Vagina (tissue), 2 donors: ENCODE results near the gene SCN4A. TPM values are rescaled to one million over a fixed set of nuclear protein-coding genes. Genes with fewer than 3 reads are reported as not detected.

Source experiments
- DNase-seq, 2 donors: peaks; one replicate each; pipeline ENCODE4 v3.0.0-alpha.2; 2017; ENCODE audit errors: extremely low spot score in 2 of 2
- H3K27ac ChIP-seq: fragments of 200-600 bp; sonication (generic); one replicate; pipeline ENCODE4 v1.5.1; 2019
- H3K27me3 ChIP-seq: fragments of 200-600 bp; sonication (generic); one replicate; pipeline ENCODE4 v1.5.1; 2019
- H3K36me3 ChIP-seq, 2 donors: fragments of 200-600 bp; sonication (generic); one replicate each; pipeline ENCODE4 v1.5.1; 2017 to 2019
- H3K4me1 ChIP-seq: fragments of 200-600 bp; sonication (generic); one replicate; pipeline ENCODE4 v1.5.1; 2019
- H3K4me3 ChIP-seq, 2 donors: fragments of 200-600 bp; sonication (generic); 1 replicate in 1 of 2; 2 replicates in 1 of 2; pipeline ENCODE4 v1.5.1; 2016 to 2019
- H3K9me3 ChIP-seq: fragments of 200-600 bp; sonication (generic); one replicate; pipeline ENCODE4 v1.5.1; 2019
- POLR2A ChIP-seq, 2 donors: fragments of 450-650 bp; IDR thresholded peaks; one replicate each; pipeline ENCODE4 v1.6.1; 2017; ENCODE audit warnings: antibody characterized with exemption in 2 of 2, mild to moderate bottlenecking in 2 of 2, moderate library complexity in 2 of 2
- POLR2AphosphoS5 ChIP-seq, 2 donors: sonication (generic); formaldehyde crosslinking; IDR thresholded peaks; one replicate each; pipeline ENCODE4 v1.9.0; 2017; ENCODE audit warnings: antibody characterized with exemption in 2 of 2, mild to moderate bottlenecking in 2 of 2, low read depth in 1 of 2; ENCODE audit not compliant: insufficient read depth in 1 of 2
- intact Hi-C: fragments of 100-400 bp; cut with DNase I; formaldehyde crosslinking; loops from one replicate; pipeline ENCODE4 v1.15.1; 2023
- total RNA-seq: library from RNA; depleted of rRNA; stranded (reverse); fragments of >200 nt; gene quantifications from one replicate; pipeline ENCODE4 v1.2.3, GENCODE V29; 2016
- TF ChIP-seq, protein P1 (sequence below), 3 experiments: fragments of 450-650 bp in 2 of 3; fragments of 200-600 bp in 1 of 3; sonication (generic) in 1 of 3; IDR thresholded peaks; one replicate each; pipeline ENCODE4 v1.5.1; 2017 to 2019; ENCODE audit warnings: antibody characterized with exemption in 3 of 3, mild to moderate bottlenecking in 2 of 3, moderate library complexity in 2 of 3

Gene SCN4A
- total RNA-seq, 1 donor from 2014 or later, result 0.98 TPM

DNA sequence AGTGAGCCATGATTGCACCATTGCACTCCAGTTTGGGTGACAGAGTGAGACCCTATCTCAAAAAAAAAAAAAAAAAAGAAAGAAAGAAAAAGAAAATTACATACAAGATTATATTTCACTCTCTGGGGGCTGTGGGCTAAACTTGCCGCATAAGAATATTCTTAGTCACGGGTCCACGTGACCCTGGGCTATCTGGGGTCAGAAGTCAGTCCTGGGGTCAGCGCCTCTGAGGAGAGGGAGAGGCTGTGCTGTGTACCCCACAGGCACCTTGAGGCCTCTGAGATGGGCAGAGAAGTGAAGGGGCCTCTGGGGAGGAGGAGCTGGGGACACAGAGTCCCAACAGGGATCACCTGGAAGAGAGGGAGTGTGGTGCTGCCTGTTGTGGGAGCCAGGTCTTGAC lies 34.8 kb downstream of the SCN4A start:
- no peak overlapping the region for H3K27ac ChIP-seq
- H3K9me3 ChIP-seq, result no peaks in the 10 kb centered on the region
- no peak for TF ChIP-seq POLR2AphosphoS5 (IDR thresholded peaks at IDR 0.05; ENCODE audit: insufficient read depth in 1 of 2, low read depth in 1 of 2)
- TF ChIP-seq, protein P1, sequence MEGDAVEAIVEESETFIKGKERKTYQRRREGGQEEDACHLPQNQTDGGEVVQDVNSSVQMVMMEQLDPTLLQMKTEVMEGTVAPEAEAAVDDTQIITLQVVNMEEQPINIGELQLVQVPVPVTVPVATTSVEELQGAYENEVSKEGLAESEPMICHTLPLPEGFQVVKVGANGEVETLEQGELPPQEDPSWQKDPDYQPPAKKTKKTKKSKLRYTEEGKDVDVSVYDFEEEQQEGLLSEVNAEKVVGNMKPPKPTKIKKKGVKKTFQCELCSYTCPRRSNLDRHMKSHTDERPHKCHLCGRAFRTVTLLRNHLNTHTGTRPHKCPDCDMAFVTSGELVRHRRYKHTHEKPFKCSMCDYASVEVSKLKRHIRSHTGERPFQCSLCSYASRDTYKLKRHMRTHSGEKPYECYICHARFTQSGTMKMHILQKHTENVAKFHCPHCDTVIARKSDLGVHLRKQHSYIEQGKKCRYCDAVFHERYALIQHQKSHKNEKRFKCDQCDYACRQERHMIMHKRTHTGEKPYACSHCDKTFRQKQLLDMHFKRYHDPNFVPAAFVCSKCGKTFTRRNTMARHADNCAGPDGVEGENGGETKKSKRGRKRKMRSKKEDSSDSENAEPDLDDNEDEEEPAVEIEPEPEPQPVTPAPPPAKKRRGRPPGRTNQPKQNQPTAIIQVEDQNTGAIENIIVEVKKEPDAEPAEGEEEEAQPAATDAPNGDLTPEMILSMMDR (IDR thresholded peaks at IDR 0.05), result no peak
- TF ChIP-seq POLR2A (IDR thresholded peaks at IDR 0.05), result no peak
- no peaks in the 10 kb centered on the region for H3K36me3 ChIP-seq
- DNase-seq, result no peak
- no peaks in the 10 kb centered on the region for H3K27me3 ChIP-seq
- no peaks in the 10 kb centered on the region for H3K4me1 ChIP-seq
- no peak overlapping the region for H3K4me3 ChIP-seq
- intact Hi-C loops, result loop anchor here (5.0 kb wide), 1 partner anchor 1041 kb away; no protein-coding TSS in a partner anchor

DNA sequence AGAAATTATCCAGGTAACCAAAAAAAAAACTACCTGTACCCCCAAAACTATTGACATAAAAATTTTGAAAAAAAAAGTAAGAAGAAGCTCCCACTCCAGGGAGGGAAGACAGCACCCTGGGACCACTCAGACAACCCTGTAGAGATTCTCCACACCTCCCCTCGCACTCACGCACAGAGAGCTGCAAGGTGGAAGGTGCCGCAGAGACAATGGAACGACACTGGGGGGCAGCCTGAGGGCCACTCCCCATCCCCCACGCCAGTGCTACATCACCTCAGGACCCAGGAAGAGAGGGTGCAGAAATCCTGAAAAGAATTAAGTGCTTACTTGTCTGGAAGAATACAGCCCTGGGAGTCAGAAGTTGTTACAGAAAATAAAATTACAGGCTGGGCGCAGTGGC lies 35.4 kb downstream of the SCN4A start:
- Histone ChIP-seq H3K27ac (no peak overlapping the region), H3K36me3 (no peaks in the 10 kb centered on the region), H3K4me1 (no peaks in the 10 kb centered on the region), H3K4me3 (no peak overlapping the region), H3K27me3 (no peaks in the 10 kb centered on the region), H3K9me3 (no peaks in the 10 kb centered on the region)
- TF ChIP-seq POLR2A (IDR thresholded peaks at IDR 0.05), result no peak
- no peak for TF ChIP-seq POLR2AphosphoS5 (IDR thresholded peaks at IDR 0.05; ENCODE audit: insufficient read depth in 1 of 2, low read depth in 1 of 2)
- TF ChIP-seq, protein P1 (IDR thresholded peaks at IDR 0.05), result no peak
- intact Hi-C loops, result loop anchor here (5.0 kb wide), 1 partner anchor 1040 kb away; no protein-coding TSS in a partner anchor
- no peak for DNase-seq

DNA sequence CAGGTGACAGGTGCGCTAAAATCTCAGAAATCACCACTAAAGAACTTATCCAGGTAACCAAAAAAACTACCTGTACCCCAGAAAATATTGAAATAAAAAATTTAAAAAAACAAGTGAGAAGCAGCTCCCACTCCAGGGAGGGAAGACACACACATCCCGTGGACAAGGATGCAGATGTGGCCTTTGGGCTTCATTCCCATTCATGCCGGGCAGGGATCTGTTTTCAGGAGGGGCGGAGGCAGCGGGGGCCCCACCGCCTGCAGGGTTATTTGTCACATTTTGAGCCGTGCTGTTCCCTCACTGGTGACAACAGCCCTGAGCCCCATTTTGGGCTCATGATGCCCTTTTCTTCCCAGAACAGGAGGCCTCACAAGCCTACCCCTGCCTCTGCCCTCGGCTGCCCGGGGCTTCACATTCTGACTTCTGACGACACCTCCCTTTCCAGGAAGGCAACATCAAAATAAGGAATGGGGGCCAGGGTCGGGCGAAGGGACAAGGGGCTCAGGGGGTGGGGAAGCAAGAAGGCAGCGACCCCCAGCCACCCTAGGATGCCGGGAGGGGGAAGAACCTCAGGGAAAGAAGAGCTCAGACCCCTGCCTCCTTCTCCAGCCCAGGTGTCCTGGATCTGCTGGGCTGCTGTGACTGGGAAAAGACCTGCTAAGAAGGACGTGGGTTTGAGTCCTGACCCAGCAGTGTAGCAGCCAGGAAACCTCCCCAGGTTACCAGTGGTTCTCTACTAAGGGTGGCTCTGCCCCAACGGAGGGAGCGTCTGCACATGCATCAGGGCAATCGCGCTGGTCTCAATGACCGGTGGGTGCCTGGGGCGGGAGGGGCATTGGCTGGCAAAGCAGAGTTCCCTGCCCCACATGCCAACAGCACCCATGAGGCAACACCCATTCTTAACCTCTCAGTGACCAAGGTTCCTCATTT lies 38.3 kb downstream of the SCN4A start:
- no peaks in the 10 kb centered on the region for H3K9me3 ChIP-seq
- H3K4me3 ChIP-seq, result no peak overlapping the region
- no peak for DNase-seq
- H3K27me3 ChIP-seq, result no peaks in the 10 kb centered on the region
- intact Hi-C loops, result loop anchor here (5.0 kb wide), 1 partner anchor 1037 kb away; no protein-coding TSS in a partner anchor
- no peaks in the 10 kb centered on the region for H3K36me3 ChIP-seq
- TF ChIP-seq POLR2AphosphoS5 (IDR thresholded peaks at IDR 0.05; ENCODE audit: insufficient read depth in 1 of 2, low read depth in 1 of 2), result no peak
- TF ChIP-seq POLR2A (IDR thresholded peaks at IDR 0.05), result no peak
- TF ChIP-seq, protein P1 (IDR thresholded peaks at IDR 0.05), result no peak
- peaks cover 22% of the 10 kb centered on the region for H3K4me1 ChIP-seq
- H3K27ac ChIP-seq, result no peak overlapping the region

DNA sequence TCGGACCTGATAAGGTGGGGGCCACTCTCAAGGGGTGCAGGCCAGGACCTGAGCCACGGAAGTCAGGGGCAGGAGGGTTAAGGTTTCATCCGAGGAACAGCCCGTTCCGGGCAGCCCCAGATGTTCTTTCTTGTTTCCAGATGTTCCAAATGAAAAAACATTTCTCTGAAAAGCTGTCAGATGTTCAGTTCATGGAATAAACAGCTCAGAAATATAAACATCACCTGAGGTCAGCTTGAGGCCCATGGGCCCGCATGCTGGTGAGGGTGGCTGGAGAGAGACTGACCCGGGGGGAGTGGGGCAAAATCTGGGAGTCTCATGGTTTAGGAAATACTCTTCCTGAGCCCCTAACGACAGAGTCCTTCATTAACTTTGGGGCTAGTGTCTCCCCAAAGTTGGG lies 39.1 kb downstream of the SCN4A start:
- Histone ChIP-seq H3K4me1 (peaks cover 22% of the 10 kb centered on the region), H3K27me3 (no peaks in the 10 kb centered on the region), H3K36me3 (no peaks in the 10 kb centered on the region), H3K9me3 (no peaks in the 10 kb centered on the region), H3K27ac (no peak overlapping the region), H3K4me3 (no peak overlapping the region)
- no peak for TF ChIP-seq POLR2AphosphoS5 (IDR thresholded peaks at IDR 0.05; ENCODE audit: insufficient read depth in 1 of 2, low read depth in 1 of 2)
- TF ChIP-seq, protein P1 (IDR thresholded peaks at IDR 0.05), result no peak
- TF ChIP-seq POLR2A (IDR thresholded peaks at IDR 0.05), result no peak
- intact Hi-C loops, result no loop called here
- DNase-seq, result no peak

DNA sequence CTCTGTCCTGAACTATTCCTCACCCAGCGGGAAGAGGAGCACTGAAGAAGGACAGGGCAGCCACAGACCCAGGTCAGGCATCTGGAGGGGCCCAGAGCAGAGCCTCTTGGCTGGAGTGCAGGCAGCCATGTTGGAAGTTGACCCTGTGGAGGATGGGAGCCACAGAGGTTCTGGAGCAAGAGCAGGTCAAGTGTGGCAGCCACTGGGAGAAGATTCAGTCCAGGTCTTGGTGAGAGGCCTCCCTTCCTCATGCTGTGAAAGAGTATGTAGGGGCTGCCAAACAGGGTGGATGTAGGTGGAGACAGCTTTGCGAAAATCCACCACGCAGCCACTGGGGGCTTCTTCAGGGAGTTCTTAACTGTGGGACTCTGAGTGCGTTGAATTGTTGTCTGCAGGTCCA lies 40.0 kb downstream of the SCN4A start:
- H3K27ac ChIP-seq, result no peak overlapping the region
- H3K4me1 ChIP-seq, result peaks cover 22% of the 10 kb centered on the region
- no peak overlapping the region for H3K4me3 ChIP-seq
- no peak for DNase-seq
- H3K36me3 ChIP-seq, result no peaks in the 10 kb centered on the region
- H3K27me3 ChIP-seq, result no peaks in the 10 kb centered on the region
- no peaks in the 10 kb centered on the region for H3K9me3 ChIP-seq
- TF ChIP-seq, protein P1 (IDR thresholded peaks at IDR 0.05), result no peak
- TF ChIP-seq POLR2AphosphoS5 (IDR thresholded peaks at IDR 0.05; ENCODE audit: insufficient read depth in 1 of 2, low read depth in 1 of 2), result no peak
- TF ChIP-seq POLR2A (IDR thresholded peaks at IDR 0.05), result no peak
- intact Hi-C loops, result no loop called here
